Panc1 (cell line): ENCODE data around the gene PIGC. TPM values are rescaled to one million over a fixed set of nuclear protein-coding genes. Genes with fewer than 3 reads are reported as not detected.
A peak's percentile ranks its signal among the peaks of the same experiment; 100 is the strongest.

Experiments
- ATAC-seq: fragments of 200-7000 bp; cut with Tn5 transposase; 2 replicates; pipeline ENCODE4 v1.9.1; 2020; ENCODE audit warnings: mild to moderate bottlenecking, moderate library complexity
- BruUV-seq: library from RNA; stranded (reverse); fragments of 400-500 nt; replicated peaks from 2 replicates; lab custom pipeline; 2021; lab: Mats Ljungman, UMichigan
- CTCF ChIA-PET: fragments of 300-600 bp; sonication (Branson Sonifier 250); formaldehyde crosslinking; loops from one replicate; lab custom pipeline; 2022; ENCODE audit warnings: antibody characterized with exemption; lab: Charles Lee
- POLR2A ChIA-PET: fragments of 300-600 bp; sonication (Branson Sonifier 250); formaldehyde crosslinking; loops from one replicate; lab custom pipeline; 2022; ENCODE audit warnings: antibody characterized with exemption; lab: Charles Lee
- DNase-seq: peaks from one replicate; pipeline ENCODE4 v3.0.0-alpha.2; 2010; ENCODE audit warnings: low read depth, low spot score
- H3K27ac ChIP-seq: 2 replicates; pipeline ENCODE4 v1.5.1; 2011; ENCODE audit warnings: mild to moderate bottlenecking, low read length, inconsistent platforms
- H3K27me3 ChIP-seq: fragments of 200-500 bp; sonication (Bioruptor generic); 2 replicates; pipeline ENCODE4 v1.6.0; 2014; ENCODE audit warnings: low read length, inconsistent platforms; ENCODE audit not compliant: control insufficient read depth, insufficient read depth
- H3K36me3 ChIP-seq: fragments of 200-500 bp; sonication (Bioruptor generic); 2 replicates; pipeline ENCODE4 v1.5.1; 2014; ENCODE audit warnings: inconsistent platforms, mild to moderate bottlenecking, low read length, moderate library complexity; ENCODE audit not compliant: control insufficient read depth, insufficient read depth
- H3K4me1 ChIP-seq: 2 replicates; pipeline ENCODE4 v1.5.1; 2011; ENCODE audit warnings: inconsistent platforms, mild to moderate bottlenecking, low read length, moderate library complexity; ENCODE audit not compliant: control insufficient read depth, insufficient read depth
- H3K4me3 ChIP-seq, 2 experiments: 2 replicates each; pipeline ENCODE4 v1.5.1; 2011 to 2012; ENCODE audit warnings: low read depth in 2 of 2, low read length in 2 of 2, mild to moderate bottlenecking in 2 of 2, inconsistent platforms in 1 of 2, moderate library complexity in 1 of 2
- H3K9me3 ChIP-seq: fragments of 200-500 bp; sonication (Bioruptor generic); 2 replicates; pipeline ENCODE4 v1.5.1; 2014; ENCODE audit warnings: low read depth, mild to moderate bottlenecking, inconsistent platforms, low read length, moderate library complexity; ENCODE audit not compliant: control insufficient read depth, insufficient read depth
- CTCF ChIP-seq: fragments of 450-650 bp; IDR thresholded peaks from 2 replicates; pipeline ENCODE4 v1.5.1; 2017; ENCODE audit warnings: mild to moderate bottlenecking
- POLR2AphosphoS5 ChIP-seq: IDR thresholded peaks from 2 replicates; pipeline ENCODE4 v1.6.1; 2012; ENCODE audit warnings: mild to moderate bottlenecking, low read depth, low read length, moderate library complexity
- REST ChIP-seq, 2 experiments: IDR thresholded peaks; 2 replicates each; pipeline ENCODE4 v1.6.1; 2011 to 2012; ENCODE audit warnings: low read depth in 2 of 2, control low read depth in 1 of 2, low read length in 1 of 2, mild to moderate bottlenecking in 1 of 2, moderate library complexity in 1 of 2; ENCODE audit not compliant: insufficient read depth in 1 of 2
- SIN3A ChIP-seq: IDR thresholded peaks from 2 replicates; pipeline ENCODE4 v1.6.1; 2012; ENCODE audit warnings: low read depth, mild to moderate bottlenecking, low read length, moderate library complexity, borderline replicate concordance; ENCODE audit not compliant: insufficient read depth
- TCF7L2 ChIP-seq: IDR thresholded peaks from 2 replicates; pipeline ENCODE4 v1.6.1; 2011; ENCODE audit warnings: mild to moderate bottlenecking, low read depth, low read length, inconsistent platforms
- in situ Hi-C: cut with HindIII; loops from 2 replicates; pipeline ENCODE4 v1.10.0; 2016; ENCODE audit warnings: low sequenced_read_pairs, low pct_unique_long_range_greater_than_20kb
- intact Hi-C: fragments of 100-400 bp; cut with micrococcal nuclease; formaldehyde crosslinking; loops from one replicate; pipeline ENCODE4 v1.10.0; 2022; ENCODE audit not compliant: unreplicated experiment
- total RNA-seq: library from RNA; stranded (reverse); gene quantifications from one replicate; pipeline ENCODE4 v1.2.1, GENCODE V29; 2021; ENCODE audit not compliant: unreplicated experiment

The PIGC gene
- total RNA-seq, 1 experiment from 2014 or later = 23.6 TPM

- no peak for DNase-seq
- in situ Hi-C loops (no loop called here), intact Hi-C loops (loop anchor here (5.0 kb wide), 1 partner anchor 425 kb away; no protein-coding TSS in a partner anchor)
- no peak for ATAC-seq
- TF ChIP-seq POLR2AphosphoS5 (no peak), CTCF (no peak), SIN3A (no peak), REST (IDR thresholded peaks at IDR 0.05; ENCODE audit: insufficient read depth in 1 of 2, low read depth in 2 of 2, low read length in 1 of 2) (no peak), TCF7L2 (no peak)
- Histone ChIP-seq H3K4me3 (no peak overlapping the region), H3K27ac (peak overlapping the region; percentile 58; the same call in 1 of the 2 replicates), H3K4me1 (peaks cover 4% of the 10 kb centered on the region; the same call in 1 of the 2 replicates), H3K9me3 (no peaks in the 10 kb centered on the region), H3K36me3 (no peaks in the 10 kb centered on the region), H3K27me3 (no peaks in the 10 kb centered on the region)
- ChIA-PET POLR2A (no interaction called here), CTCF (no interaction called here)
- BruUV-seq = no TSS peak
These were observed 16.7 kb downstream of the PIGC start for GRCh38 chr1:172427191-172427590.

GRCh38 chr1:172425339-172425738 is 18.5 kb downstream of the PIGC start:
- H3K4me1 ChIP-seq = peaks cover 4% of the 10 kb centered on the region; the same call in 1 of the 2 replicates
- intact Hi-C loops (loop anchor here (5.0 kb wide), 1 partner anchor 423 kb away; no protein-coding TSS in a partner anchor), in situ Hi-C loops (no loop called here)
- no peaks in the 10 kb centered on the region for H3K9me3 ChIP-seq
- no TSS peak for BruUV-seq
- DNase-seq (no peak), ATAC-seq (no peak)
- no peaks in the 10 kb centered on the region for H3K36me3 ChIP-seq
- TF ChIP-seq SIN3A (no peak), POLR2AphosphoS5 (no peak), TCF7L2 (no peak), CTCF (no peak), REST (IDR thresholded peaks at IDR 0.05; ENCODE audit: insufficient read depth in 1 of 2, low read depth in 2 of 2, low read length in 1 of 2) (no peak)
- H3K27me3 ChIP-seq = no peaks in the 10 kb centered on the region
- CTCF ChIA-PET = no interaction called here
- POLR2A ChIA-PET = no interaction called here
- H3K4me3 ChIP-seq = no peak overlapping the region
- H3K27ac ChIP-seq = 0 out of 2 replicates have a peak overlapping the region, but pooled peaks have one; percentile 15
